ENCODE data around the gene TUBE1.

The TUBE1 gene

DNA sequence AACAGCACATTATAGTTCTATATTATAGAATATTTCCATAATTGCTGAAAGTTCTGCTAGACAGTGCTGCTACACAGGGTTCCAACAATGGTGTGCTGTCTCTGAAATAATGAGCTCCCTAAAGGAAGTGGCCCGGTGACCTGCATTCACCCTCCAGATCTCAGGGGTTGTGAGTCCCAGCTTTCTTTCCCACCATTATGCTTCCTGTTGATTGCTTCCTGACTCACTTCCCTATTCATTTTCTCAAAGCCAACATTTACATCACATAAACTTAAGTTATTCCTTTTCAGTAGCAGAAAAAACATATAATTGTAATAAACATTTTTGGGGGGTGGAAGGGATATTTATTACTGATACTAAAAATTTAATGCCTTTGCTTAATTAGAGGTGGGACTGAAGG lies 46.3 kb downstream of the TUBE1 start:
- no peak for TF ChIP-seq ZFX (IDR thresholded peaks at IDR 0.05; ENCODE audit: borderline replicate concordance)
- TF ChIP-seq, protein P1, sequence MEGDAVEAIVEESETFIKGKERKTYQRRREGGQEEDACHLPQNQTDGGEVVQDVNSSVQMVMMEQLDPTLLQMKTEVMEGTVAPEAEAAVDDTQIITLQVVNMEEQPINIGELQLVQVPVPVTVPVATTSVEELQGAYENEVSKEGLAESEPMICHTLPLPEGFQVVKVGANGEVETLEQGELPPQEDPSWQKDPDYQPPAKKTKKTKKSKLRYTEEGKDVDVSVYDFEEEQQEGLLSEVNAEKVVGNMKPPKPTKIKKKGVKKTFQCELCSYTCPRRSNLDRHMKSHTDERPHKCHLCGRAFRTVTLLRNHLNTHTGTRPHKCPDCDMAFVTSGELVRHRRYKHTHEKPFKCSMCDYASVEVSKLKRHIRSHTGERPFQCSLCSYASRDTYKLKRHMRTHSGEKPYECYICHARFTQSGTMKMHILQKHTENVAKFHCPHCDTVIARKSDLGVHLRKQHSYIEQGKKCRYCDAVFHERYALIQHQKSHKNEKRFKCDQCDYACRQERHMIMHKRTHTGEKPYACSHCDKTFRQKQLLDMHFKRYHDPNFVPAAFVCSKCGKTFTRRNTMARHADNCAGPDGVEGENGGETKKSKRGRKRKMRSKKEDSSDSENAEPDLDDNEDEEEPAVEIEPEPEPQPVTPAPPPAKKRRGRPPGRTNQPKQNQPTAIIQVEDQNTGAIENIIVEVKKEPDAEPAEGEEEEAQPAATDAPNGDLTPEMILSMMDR (IDR thresholded peaks at IDR 0.05), result no peak

DNA sequence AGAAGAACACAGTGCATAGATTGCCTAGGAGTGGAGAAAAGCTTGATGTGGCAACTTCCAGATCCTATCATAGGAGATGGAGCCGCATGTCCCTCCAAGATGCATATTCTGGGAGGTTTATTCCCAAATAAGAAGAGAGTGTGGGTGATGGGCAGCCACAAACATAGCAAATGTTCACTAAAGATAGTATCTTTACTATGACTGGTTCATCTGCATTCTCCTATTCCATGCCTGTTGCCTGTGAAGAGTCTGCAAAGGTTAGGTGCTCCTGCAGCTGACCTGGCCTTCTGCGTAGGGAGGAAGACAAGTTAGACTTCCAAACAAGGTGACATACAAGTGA lies 47.9 kb downstream of the TUBE1 start:
- no peak for TF ChIP-seq ZFX (IDR thresholded peaks at IDR 0.05; ENCODE audit: borderline replicate concordance)
- TF ChIP-seq, protein P1 (IDR thresholded peaks at IDR 0.05), result no peak
- H3K27ac ChIP-seq, result no peak overlapping the region

More for the DNA sequence above, 46.3 kb downstream of the TUBE1 start:
- H3K27ac ChIP-seq, result no peak overlapping the region

GRCh38 chr6:112038756-112039430 lies 48.4 kb downstream of the TUBE1 start:
- H3K27ac ChIP-seq, result no peak overlapping the region
- TF ChIP-seq ZFX (IDR thresholded peaks at IDR 0.05; ENCODE audit: borderline replicate concordance), result no peak
- TF ChIP-seq, protein P1 (IDR thresholded peaks at IDR 0.05), result no peak

GRCh38 chr6:112038268-112038667 lies 49.0 kb downstream of the TUBE1 start:
- H3K27ac ChIP-seq, result no peak overlapping the region
- TF ChIP-seq, protein P1 (IDR thresholded peaks at IDR 0.05), result no peak
- no peak for TF ChIP-seq ZFX (IDR thresholded peaks at IDR 0.05; ENCODE audit: borderline replicate concordance)

DNA sequence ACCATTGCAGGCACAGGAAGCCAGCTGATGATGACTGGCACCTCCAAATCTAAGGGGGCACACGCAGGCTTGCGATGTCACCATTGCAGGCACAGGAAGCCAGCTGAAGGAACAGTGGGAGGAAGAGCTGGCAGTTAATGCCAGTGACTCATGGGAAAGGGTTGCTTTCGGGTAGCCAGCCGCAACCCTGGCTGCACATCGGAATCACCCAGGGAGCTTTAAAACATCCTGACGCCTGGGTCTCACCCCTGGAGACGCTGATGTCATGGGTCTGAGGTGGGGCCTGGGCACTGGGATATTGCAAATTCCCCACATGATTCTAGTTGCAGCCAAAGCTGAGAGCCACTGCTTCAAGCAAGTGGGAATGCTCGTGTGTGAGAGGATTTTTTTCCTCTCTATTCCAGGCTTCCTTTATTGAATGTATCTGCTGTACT lies 49.5 kb downstream of the TUBE1 start:
- TF ChIP-seq, protein P1 (IDR thresholded peaks at IDR 0.05), result no peak
- TF ChIP-seq ZFX (IDR thresholded peaks at IDR 0.05; ENCODE audit: borderline replicate concordance), result no peak
- H3K27ac ChIP-seq, result no peak overlapping the region

DNA sequence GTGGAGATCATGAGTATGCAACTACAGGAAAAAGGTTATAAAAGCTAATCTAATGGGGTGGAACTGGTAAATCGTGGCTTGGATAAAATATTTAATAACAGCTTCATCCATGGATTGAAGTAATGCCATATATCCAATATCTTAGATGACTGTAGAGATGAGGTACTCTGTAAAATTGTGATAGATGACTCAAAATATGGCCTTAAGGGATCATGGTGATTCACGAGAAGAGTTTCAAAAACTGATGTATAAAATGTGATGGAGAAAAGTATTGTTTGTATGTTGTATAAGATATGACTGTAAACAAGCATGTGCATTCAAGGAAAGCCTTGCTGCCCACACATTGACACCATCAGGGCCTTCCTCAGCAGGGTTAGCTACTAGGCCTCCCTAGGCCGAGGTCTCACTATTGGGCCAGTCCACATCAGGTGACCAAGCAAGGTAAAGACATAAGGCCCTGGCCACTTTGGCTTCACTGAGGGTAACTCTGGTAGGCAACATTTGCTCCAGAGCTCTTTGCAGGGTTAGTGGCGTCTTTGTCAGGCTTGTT lies 51.1 kb downstream of the TUBE1 start:
- TF ChIP-seq, protein P1 (IDR thresholded peaks at IDR 0.05), result no peak
- TF ChIP-seq ZFX (IDR thresholded peaks at IDR 0.05; ENCODE audit: borderline replicate concordance), result no peak
- H3K27ac ChIP-seq, result no peak overlapping the region

DNA sequence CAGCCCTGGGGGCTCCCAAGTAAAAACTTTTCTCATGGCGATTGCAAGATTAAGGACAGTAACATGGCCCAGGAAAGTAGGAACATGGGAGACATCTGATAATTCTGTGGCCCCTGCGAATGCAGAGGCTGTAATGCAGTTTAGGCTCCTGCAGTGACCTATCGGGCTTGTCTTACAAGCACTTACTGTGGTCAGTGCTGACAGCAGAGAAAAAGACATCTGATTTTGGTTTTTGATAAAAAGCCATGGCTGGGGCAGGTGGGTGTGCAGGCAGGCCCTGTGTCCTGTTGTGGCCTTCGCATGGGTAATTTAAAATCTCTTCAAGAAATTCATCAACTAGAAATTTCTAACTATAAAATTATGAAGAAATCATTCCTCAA lies 52.7 kb downstream of the TUBE1 start:
- TF ChIP-seq, protein P1 (IDR thresholded peaks at IDR 0.05), result no peak
- TF ChIP-seq ZFX (IDR thresholded peaks at IDR 0.05; ENCODE audit: borderline replicate concordance), result no peak
- no peak overlapping the region for H3K27ac ChIP-seq
